Measurements from ENCODE around the gene AHDC1. TPM values are rescaled to one million over a fixed set of nuclear protein-coding genes. Genes with fewer than 3 reads are reported as not detected.

AHDC1 gene
- total RNA-seq, 2 experiments from 2014 or later = 10.3 to 12.1 TPM

- peak overlapping the region; percentile 57 for H3K27ac Mint-ChIP-seq
- H3K9me3 Mint-ChIP-seq (ENCODE audit: low read depth) = no peaks in the 10 kb centered on the region
Measured at GRCh38 chr1:27602462-27603308, 1.3 kb downstream of the AHDC1 start.

GRCh38 chr1:27601771-27602461 lies 2.0 kb downstream of the AHDC1 start:
- Mint-ChIP-seq H3K9me3 (ENCODE audit: low read depth) (no peaks in the 10 kb centered on the region), H3K27me3 (no peaks in the 10 kb centered on the region), H3K36me3 (ENCODE audit: low read depth) (no peaks in the 10 kb centered on the region), H3K4me3 (peak overlapping the region; percentile 74), H3K27ac (no peak overlapping the region), H3K4me1 (peaks cover 41% of the 10 kb centered on the region)
- DNase-seq (peak; percentile 28), ATAC-seq (no peak)
- intact Hi-C loops (cut with DNase I, micrococcal nuclease) = loop anchor here in 1 of 2 experiments (2.0 to 10.0 kb wide), 2 partner anchors 77 to 277 kb away; partner anchors contain the start of gene TMEM222
- ChIA-PET CTCF (interaction anchor here (0.7 to 2.3 kb wide), 10 partner anchors 45 to 301 kb away, joined by 3 to 11 read pairs (median 4); no protein-coding TSS in a partner anchor), POLR2A (no interaction called here)

More at GRCh38 chr1:27602462-27603308, 1.3 kb downstream of the AHDC1 start:
- Mint-ChIP-seq H3K4me1 (peaks cover 41% of the 10 kb centered on the region), H3K27me3 (no peaks in the 10 kb centered on the region), H3K36me3 (ENCODE audit: low read depth) (no peaks in the 10 kb centered on the region), H3K4me3 (peak overlapping the region; percentile 91)
- ATAC-seq = no peak
- intact Hi-C loops (cut with DNase I, micrococcal nuclease) = loop anchor here in 1 of 2 experiments (2.0 to 10.0 kb wide), 2 partner anchors 78 to 278 kb away; partner anchors contain the start of gene TMEM222
- DNase-seq = peak; percentile 63
- CTCF ChIA-PET = interaction anchor here (0.6 to 2.3 kb wide), 8 partner anchors 46 to 302 kb away, joined by 3 to 11 read pairs (median 4); no protein-coding TSS in a partner anchor
- POLR2A ChIA-PET = interaction anchor here (0.5 to 0.6 kb wide), 2 partner anchors 86 to 270 kb away, joined by 3 read pairs; no protein-coding TSS in a partner anchor

DNA sequence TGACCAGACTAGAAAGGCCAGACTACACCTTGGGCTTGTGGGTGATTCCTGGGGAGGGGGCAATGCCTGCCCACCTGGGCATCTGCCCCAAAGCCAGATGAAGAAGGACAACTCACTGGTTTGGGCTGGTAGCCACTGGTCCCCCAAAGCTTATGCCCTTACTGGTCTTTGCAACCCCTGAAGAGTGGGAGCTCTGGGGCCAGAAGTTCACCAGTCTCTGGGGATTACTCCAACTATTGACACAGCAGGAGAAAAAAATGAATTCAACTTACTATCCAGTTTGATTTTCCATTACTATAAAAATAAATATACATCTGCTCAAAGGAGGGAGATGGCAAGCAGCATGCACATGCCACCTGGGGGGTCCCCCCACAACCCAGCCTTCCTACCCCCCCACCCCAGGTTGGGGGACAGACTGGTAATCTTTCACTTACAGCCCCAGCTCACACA lies 2.6 kb downstream of the AHDC1 start:
- DNase-seq (no peak), ATAC-seq (no peak)
- peak overlapping the region; percentile 34 for H3K4me3 Mint-ChIP-seq
- ChIA-PET POLR2A (no interaction called here), CTCF (interaction anchor here (0.7 to 2.3 kb wide), 8 partner anchors 45 to 301 kb away, joined by 3 to 14 read pairs (median 4); no protein-coding TSS in a partner anchor)
- H3K9me3 Mint-ChIP-seq (ENCODE audit: low read depth) = no peaks in the 10 kb centered on the region
- H3K36me3 Mint-ChIP-seq (ENCODE audit: low read depth) = no peaks in the 10 kb centered on the region
- intact Hi-C loops (cut with DNase I, micrococcal nuclease) = loop anchor here in 1 of 2 experiments (10.0 kb wide), 1 partner anchor 277 kb away; the partner anchor contains the start of gene TMEM222
- H3K27ac Mint-ChIP-seq = no peak overlapping the region
- peaks cover 37% of the 10 kb centered on the region for H3K4me1 Mint-ChIP-seq
- no peaks in the 10 kb centered on the region for H3K27me3 Mint-ChIP-seq

- Mint-ChIP-seq H3K27ac (peak overlapping the region; percentile 2), H3K27me3 (no peaks in the 10 kb centered on the region), H3K9me3 (ENCODE audit: low read depth) (no peaks in the 10 kb centered on the region), H3K4me3 (no peak overlapping the region), H3K36me3 (ENCODE audit: low read depth) (no peaks in the 10 kb centered on the region), H3K4me1 (peaks cover 36% of the 10 kb centered on the region)
- ATAC-seq (no peak), DNase-seq (no peak)
- ChIA-PET CTCF (interaction anchor here (0.5 to 2.3 kb wide), 9 partner anchors 32 to 1077 kb away, joined by 3 to 14 read pairs (median 4); no protein-coding TSS in a partner anchor), POLR2A (interaction anchor here (0.7 kb wide), 1 partner anchor 235 kb away, joined by 5 read pairs; no protein-coding TSS in a partner anchor)
- intact Hi-C loops (cut with DNase I, micrococcal nuclease) = loop anchor here in 1 of 2 experiments (10.0 kb wide), 1 partner anchor 276 kb away; the partner anchor contains the start of gene TMEM222
Measured at GRCh38 chr1:27600498-27601175, 3.3 kb downstream of the AHDC1 start.

GRCh38 chr1:27599605-27600497 lies 4.1 kb downstream of the AHDC1 start:
- DNase-seq (peak; percentile 34), ATAC-seq (no peak)
- H3K27me3 Mint-ChIP-seq = no peaks in the 10 kb centered on the region
- no peak overlapping the region for H3K4me3 Mint-ChIP-seq
- intact Hi-C loops (cut with DNase I, micrococcal nuclease) = loop anchor here (1.0 to 10.0 kb wide), 2 partner anchors 44 to 275 kb away; partner anchors contain the start of gene TMEM222 (in 1 of the 2)
- no peaks in the 10 kb centered on the region for H3K36me3 Mint-ChIP-seq (ENCODE audit: low read depth)
- no peak overlapping the region for H3K27ac Mint-ChIP-seq
- H3K4me1 Mint-ChIP-seq = peaks cover 36% of the 10 kb centered on the region
- H3K9me3 Mint-ChIP-seq (ENCODE audit: low read depth) = no peaks in the 10 kb centered on the region
- CTCF ChIA-PET = interaction anchor here (0.5 to 2.3 kb wide), 9 partner anchors 32 to 1078 kb away, joined by 3 to 14 read pairs (median 4); no protein-coding TSS in a partner anchor
- POLR2A ChIA-PET = interaction anchor here (0.5 to 0.7 kb wide), 2 partner anchors 235 to 546 kb away, joined by 4 to 5 read pairs; no protein-coding TSS in a partner anchor

- ChIA-PET POLR2A (interaction anchor here (0.6 kb wide), 1 partner anchor 40 kb away, joined by 4 read pairs; no protein-coding TSS in a partner anchor), CTCF (interaction anchor here (0.5 to 0.9 kb wide), 3 partner anchors 41 to 182 kb away, joined by 3 to 5 read pairs (median 3); no protein-coding TSS in a partner anchor)
- DNase-seq (peak; percentile 84), ATAC-seq (peak; percentile 54)
- intact Hi-C loops (cut with DNase I, micrococcal nuclease) = loop anchor here in 1 of 2 experiments (1.0 kb wide), 1 partner anchor 43 kb away; no protein-coding TSS in a partner anchor
- H3K4me3 Mint-ChIP-seq = no peak overlapping the region
- peaks cover 36% of the 10 kb centered on the region for H3K4me1 Mint-ChIP-seq
- no peaks in the 10 kb centered on the region for H3K9me3 Mint-ChIP-seq (ENCODE audit: low read depth)
- no peaks in the 10 kb centered on the region for H3K36me3 Mint-ChIP-seq (ENCODE audit: low read depth)
- no peaks in the 10 kb centered on the region for H3K27me3 Mint-ChIP-seq
- H3K27ac Mint-ChIP-seq = no peak overlapping the region
Measured at GRCh38 chr1:27598902-27599528, 4.9 kb downstream of the AHDC1 start.

DNA sequence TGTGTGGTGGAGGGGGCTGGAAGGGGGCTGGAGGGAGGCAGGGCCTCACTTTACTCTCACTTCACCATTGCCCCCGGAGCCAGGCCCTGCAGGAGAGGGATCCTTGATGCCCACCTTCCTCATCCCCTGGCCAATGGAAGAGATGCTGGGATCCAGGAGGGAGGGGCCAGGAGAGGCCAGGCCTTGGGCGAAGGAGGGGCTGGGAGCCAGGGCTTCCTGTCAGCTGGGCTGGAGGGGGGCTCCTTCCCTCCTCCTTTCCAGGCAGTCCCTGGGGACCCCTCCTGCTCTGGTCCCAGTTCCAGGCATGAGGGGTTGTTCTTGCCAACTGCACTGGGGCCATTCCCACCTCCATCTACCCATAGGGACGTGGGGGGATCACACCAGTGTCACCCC lies 5.7 kb downstream of the AHDC1 start:
- no peak for DNase-seq
- POLR2A ChIA-PET = no interaction called here
- H3K27ac Mint-ChIP-seq = no peak overlapping the region
- no peak for ATAC-seq
- no peak overlapping the region for H3K4me3 Mint-ChIP-seq
- H3K4me1 Mint-ChIP-seq = peaks cover 36% of the 10 kb centered on the region
- H3K36me3 Mint-ChIP-seq (ENCODE audit: low read depth) = no peaks in the 10 kb centered on the region
- CTCF ChIA-PET = interaction anchor here (0.9 kb wide), 1 partner anchor 182 kb away, joined by 3 read pairs; no protein-coding TSS in a partner anchor
- H3K9me3 Mint-ChIP-seq (ENCODE audit: low read depth) = no peaks in the 10 kb centered on the region
- intact Hi-C loops (cut with DNase I, micrococcal nuclease) = no loop called here
- no peaks in the 10 kb centered on the region for H3K27me3 Mint-ChIP-seq

GRCh38 chr1:27597516-27598294 lies 6.2 kb downstream of the AHDC1 start:
- POLR2A ChIA-PET = no interaction called here
- H3K4me3 Mint-ChIP-seq = no peak overlapping the region
- DNase-seq (no peak), ATAC-seq (no peak)
- H3K9me3 Mint-ChIP-seq (ENCODE audit: low read depth) = no peaks in the 10 kb centered on the region
- CTCF ChIA-PET = interaction anchor here (1.0 kb wide), 1 partner anchor 152 kb away, joined by 3 read pairs; no protein-coding TSS in a partner anchor
- no peaks in the 10 kb centered on the region for H3K27me3 Mint-ChIP-seq
- H3K4me1 Mint-ChIP-seq = peaks cover 36% of the 10 kb centered on the region
- no peaks in the 10 kb centered on the region for H3K36me3 Mint-ChIP-seq (ENCODE audit: low read depth)
- H3K27ac Mint-ChIP-seq = peak overlapping the region; percentile 44
- intact Hi-C loops (cut with DNase I, micrococcal nuclease) = no loop called here

DNA sequence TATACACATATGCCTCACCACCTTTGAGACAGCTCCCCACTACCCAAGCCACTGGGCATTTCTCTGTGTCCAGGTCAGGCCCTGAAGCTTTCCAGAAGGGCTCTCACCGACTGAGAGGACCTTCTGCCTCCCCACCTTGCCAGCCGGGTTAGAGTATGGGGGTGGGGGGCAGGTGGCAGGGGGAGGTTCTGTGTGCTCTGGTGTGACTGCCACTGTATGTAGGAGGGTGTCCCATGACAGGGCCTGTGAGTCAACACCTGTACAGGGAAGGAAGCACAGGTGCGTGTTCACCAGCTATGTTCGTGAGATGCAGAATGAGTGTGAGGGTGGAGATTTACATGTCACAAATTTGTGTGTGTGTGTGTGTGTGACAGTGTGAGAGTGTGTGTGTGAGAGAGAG lies 7.0 kb downstream of the AHDC1 start:
- ATAC-seq = peak; percentile 26
- DNase-seq = peak; percentile 45
- Mint-ChIP-seq H3K27me3 (no peaks in the 10 kb centered on the region), H3K4me3 (no peak overlapping the region), H3K36me3 (ENCODE audit: low read depth) (no peaks in the 10 kb centered on the region), H3K4me1 (peaks cover 31% of the 10 kb centered on the region), H3K9me3 (ENCODE audit: low read depth) (no peaks in the 10 kb centered on the region), H3K27ac (no peak overlapping the region)
- CTCF ChIA-PET = interaction anchor here (1.0 kb wide), 1 partner anchor 151 kb away, joined by 3 read pairs; no protein-coding TSS in a partner anchor
- POLR2A ChIA-PET = no interaction called here
- intact Hi-C loops (cut with DNase I, micrococcal nuclease) = no loop called here
